ENCODE data around the gene TSEN34. TPM values are rescaled to one million over a fixed set of nuclear protein-coding genes. Genes with fewer than 3 reads are reported as not detected.

TSEN34 gene
- total RNA-seq, 1 experiment from 2014 or later: 32.0 TPM

DNA sequence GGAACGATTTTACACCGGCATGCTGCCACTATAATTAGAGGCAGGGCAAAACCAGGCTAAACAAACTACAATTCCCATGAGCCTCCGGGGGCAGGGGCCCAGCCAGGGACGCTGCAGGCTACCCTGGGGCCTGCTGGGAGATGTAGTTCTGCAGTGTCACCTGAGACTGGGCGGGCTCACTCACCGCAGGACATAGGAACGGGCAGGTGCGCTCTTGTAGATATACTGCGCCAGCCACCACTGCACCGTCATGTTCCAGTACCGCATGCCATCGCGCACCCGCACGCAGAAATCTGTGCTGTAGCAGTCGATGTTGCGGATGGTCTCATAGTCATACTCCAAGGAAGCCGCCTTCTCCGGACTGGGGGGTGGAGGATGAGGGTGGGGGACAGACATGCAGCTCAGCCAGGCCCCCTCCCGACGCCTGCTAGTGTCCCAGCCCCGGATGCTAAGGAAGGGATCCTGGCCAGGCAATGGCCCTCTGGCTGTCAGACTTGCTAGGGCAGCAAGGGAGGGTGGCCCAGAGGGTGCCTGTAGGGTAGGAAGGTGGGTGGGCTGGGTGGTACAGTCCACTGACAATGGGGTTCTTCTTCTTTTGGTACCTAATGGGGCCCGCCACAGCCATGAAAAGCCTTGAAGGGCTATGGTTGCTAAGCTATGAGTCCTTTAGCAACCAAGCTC lies 12.4 kb upstream of the TSEN34 start:
- peaks cover 20% of the 10 kb centered on the region for H3K36me3 Mint-ChIP-seq
- peak; percentile 78 for ATAC-seq

DNA sequence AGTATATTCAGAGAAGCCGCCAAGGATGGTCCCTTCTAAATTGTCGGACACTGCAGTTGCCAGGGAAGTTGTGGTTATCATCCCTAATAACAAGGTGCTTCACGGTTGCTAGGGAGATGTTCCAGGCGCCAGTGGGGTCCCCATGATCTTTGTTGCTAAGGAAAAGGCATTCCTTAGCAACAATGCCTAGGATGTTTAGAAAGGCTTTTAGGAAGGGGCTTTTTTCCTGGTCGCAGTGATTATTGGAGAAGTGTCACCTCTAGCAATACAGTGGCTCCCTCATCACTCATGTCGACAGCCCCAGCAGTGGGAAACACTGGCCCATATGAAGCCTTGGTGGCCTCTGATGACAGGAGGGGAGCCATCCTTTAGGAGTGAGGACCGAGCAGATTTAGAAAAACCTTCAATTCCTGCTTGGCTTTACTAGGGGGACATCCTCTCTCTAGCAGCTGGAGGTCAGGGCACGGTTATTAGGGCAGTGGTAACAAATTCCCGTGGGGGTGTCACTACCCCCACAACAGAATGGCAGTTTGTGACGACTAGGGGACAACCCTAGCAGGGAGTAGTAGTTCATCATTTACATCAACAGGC lies 11.8 kb upstream of the TSEN34 start:
- peaks cover 14% of the 10 kb centered on the region for H3K4me1 Mint-ChIP-seq
- H3K9me3 Mint-ChIP-seq: no peaks in the 10 kb centered on the region
- H3K27me3 Mint-ChIP-seq (ENCODE audit: low read depth): no peaks in the 10 kb centered on the region
- TF ChIP-seq, protein P1, sequence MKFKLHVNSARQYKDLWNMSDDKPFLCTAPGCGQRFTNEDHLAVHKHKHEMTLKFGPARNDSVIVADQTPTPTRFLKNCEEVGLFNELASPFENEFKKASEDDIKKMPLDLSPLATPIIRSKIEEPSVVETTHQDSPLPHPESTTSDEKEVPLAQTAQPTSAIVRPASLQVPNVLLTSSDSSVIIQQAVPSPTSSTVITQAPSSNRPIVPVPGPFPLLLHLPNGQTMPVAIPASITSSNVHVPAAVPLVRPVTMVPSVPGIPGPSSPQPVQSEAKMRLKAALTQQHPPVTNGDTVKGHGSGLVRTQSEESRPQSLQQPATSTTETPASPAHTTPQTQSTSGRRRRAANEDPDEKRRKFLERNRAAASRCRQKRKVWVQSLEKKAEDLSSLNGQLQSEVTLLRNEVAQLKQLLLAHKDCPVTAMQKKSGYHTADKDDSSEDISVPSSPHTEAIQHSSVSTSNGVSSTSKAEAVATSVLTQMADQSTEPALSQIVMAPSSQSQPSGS (CRISPR knock-in tag; IDR thresholded peaks at IDR 0.05; ENCODE audit: borderline replicate concordance, low read depth): no peak
- POLR2A ChIA-PET: interaction anchor here (0.8 to 1.3 kb wide), 4 partner anchors 10 to 138 kb away, joined by 3 to 13 read pairs (median 4); partner anchors contain the start of genes LENG1 and MBOAT7
- H3K36me3 Mint-ChIP-seq: peaks cover 26% of the 10 kb centered on the region
- no peak overlapping the region for H3K4me3 Mint-ChIP-seq
- DNase-seq (ENCODE audit: low spot score) (no peak), ATAC-seq (no peak)
- CTCF ChIA-PET: interaction anchor here (0.7 to 2.3 kb wide), 19 partner anchors 8 to 260 kb away, joined by 3 to 84 read pairs (median 4); partner anchors contain the start of genes CNOT3, MBOAT7, PRPF31 and TFPT
- H3K27ac Mint-ChIP-seq: peak overlapping the region; percentile 63

More for the DNA sequence above, 12.4 kb upstream of the TSEN34 start:
- TF ChIP-seq, protein P2, sequence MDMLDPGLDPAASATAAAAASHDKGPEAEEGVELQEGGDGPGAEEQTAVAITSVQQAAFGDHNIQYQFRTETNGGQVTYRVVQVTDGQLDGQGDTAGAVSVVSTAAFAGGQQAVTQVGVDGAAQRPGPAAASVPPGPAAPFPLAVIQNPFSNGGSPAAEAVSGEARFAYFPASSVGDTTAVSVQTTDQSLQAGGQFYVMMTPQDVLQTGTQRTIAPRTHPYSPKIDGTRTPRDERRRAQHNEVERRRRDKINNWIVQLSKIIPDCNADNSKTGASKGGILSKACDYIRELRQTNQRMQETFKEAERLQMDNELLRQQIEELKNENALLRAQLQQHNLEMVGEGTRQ (CRISPR knock-in tag; IDR thresholded peaks at IDR 0.05): peak; percentile 44; the same call in 1 of the 2 replicates
- TF ChIP-seq, protein P3, sequence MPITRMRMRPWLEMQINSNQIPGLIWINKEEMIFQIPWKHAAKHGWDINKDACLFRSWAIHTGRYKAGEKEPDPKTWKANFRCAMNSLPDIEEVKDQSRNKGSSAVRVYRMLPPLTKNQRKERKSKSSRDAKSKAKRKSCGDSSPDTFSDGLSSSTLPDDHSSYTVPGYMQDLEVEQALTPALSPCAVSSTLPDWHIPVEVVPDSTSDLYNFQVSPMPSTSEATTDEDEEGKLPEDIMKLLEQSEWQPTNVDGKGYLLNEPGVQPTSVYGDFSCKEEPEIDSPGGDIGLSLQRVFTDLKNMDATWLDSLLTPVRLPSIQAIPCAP (CRISPR knock-in tag; IDR thresholded peaks at IDR 0.05): no peak
- peak; percentile 46; the same call in 1 of the 2 replicates for TF ChIP-seq SP1 (CRISPR knock-in tag; conservative IDR thresholded peaks at IDR 0.05)
- no peak for TF ChIP-seq NR1H2 (CRISPR knock-in tag; IDR thresholded peaks at IDR 0.05)
- TF ChIP-seq, protein P4, sequence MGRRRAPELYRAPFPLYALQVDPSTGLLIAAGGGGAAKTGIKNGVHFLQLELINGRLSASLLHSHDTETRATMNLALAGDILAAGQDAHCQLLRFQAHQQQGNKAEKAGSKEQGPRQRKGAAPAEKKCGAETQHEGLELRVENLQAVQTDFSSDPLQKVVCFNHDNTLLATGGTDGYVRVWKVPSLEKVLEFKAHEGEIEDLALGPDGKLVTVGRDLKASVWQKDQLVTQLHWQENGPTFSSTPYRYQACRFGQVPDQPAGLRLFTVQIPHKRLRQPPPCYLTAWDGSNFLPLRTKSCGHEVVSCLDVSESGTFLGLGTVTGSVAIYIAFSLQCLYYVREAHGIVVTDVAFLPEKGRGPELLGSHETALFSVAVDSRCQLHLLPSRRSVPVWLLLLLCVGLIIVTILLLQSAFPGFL (CRISPR knock-in tag; IDR thresholded peaks at IDR 0.05; ENCODE audit: borderline replicate concordance): no peak
- 0 out of 2 replicates have a peak, but pooled peaks have one; percentile 43 for TF ChIP-seq FOXK1 (CRISPR knock-in tag; IDR thresholded peaks at IDR 0.05)
- 0 out of 2 replicates have a peak, but pooled peaks have one; percentile 56 for TF ChIP-seq FOXP1 (CRISPR knock-in tag; IDR thresholded peaks at IDR 0.05; ENCODE audit: borderline replicate concordance)
- no peaks in the 10 kb centered on the region for H3K27me3 Mint-ChIP-seq (ENCODE audit: low read depth)
- peak; percentile 81 for DNase-seq (ENCODE audit: low spot score)
- CTCF ChIA-PET: interaction anchor here (1.9 to 2.3 kb wide), 2 partner anchors 11 to 212 kb away, joined by 13 to 84 read pairs; partner anchors contain the start of genes MBOAT7 and TSEN34
- peaks cover 14% of the 10 kb centered on the region for H3K4me1 Mint-ChIP-seq
- H3K9me3 Mint-ChIP-seq: no peaks in the 10 kb centered on the region
- POLR2A ChIA-PET: no interaction called here
- no peak overlapping the region; the same call in 1 of the 2 replicates for H3K27ac Mint-ChIP-seq
- H3K4me3 Mint-ChIP-seq: no peak overlapping the region

DNA sequence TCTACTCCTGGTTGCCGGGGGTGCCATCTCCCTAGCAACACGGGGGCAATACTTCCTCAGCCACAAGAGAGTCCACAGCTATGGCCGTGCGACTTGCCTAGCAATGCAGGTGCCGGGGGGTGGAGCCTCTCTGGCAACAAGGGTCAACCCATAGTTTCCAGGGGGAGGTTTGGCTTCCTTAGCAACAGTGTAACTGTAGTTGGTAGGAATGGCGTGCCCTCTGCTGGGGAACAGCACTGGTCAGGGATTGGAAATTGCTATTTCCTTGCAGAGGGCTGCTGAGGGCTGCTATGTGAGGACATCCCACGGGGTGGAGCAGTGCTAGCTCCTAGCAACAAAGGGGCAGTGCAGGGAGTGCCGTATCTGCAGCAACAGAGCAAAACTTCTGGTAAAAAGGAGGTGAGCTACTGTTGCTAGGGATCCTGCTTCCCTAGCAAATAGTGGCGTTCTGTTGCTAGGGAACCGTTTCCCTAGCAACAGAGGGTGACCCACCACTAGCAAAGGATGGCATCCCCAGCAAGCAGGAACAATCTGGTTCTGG lies 11.1 kb upstream of the TSEN34 start:
- ChIA-PET POLR2A (interaction anchor here (0.8 to 1.3 kb wide), 4 partner anchors 9 to 137 kb away, joined by 3 to 13 read pairs (median 4); partner anchors contain the start of genes LENG1 and MBOAT7), CTCF (interaction anchor here (0.7 to 2.3 kb wide), 20 partner anchors 9 to 259 kb away, joined by 3 to 84 read pairs (median 4); partner anchors contain the start of genes CNOT3, MBOAT7, PRPF31 and TFPT)
- H3K4me3 Mint-ChIP-seq: no peak overlapping the region
- TF ChIP-seq, protein P5, sequence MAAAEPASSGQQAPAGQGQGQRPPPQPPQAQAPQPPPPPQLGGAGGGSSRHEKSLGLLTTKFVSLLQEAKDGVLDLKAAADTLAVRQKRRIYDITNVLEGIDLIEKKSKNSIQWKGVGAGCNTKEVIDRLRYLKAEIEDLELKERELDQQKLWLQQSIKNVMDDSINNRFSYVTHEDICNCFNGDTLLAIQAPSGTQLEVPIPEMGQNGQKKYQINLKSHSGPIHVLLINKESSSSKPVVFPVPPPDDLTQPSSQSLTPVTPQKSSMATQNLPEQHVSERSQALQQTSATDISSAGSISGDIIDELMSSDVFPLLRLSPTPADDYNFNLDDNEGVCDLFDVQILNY (CRISPR knock-in tag; IDR thresholded peaks at IDR 0.05): 0 out of 2 replicates have a peak, but pooled peaks have one; percentile 34
- TF ChIP-seq RELA (CRISPR knock-in tag; IDR thresholded peaks at IDR 0.05; ENCODE audit: borderline replicate concordance) (no peak), NR3C1 (CRISPR knock-in tag; conservative IDR thresholded peaks at IDR 0.05; ENCODE audit: low read depth) (no peak), FOXP1 (CRISPR knock-in tag; IDR thresholded peaks at IDR 0.05; ENCODE audit: borderline replicate concordance) (no peak), ZNF396 (CRISPR knock-in tag; IDR thresholded peaks at IDR 0.05; ENCODE audit: borderline replicate concordance) (no peak), NR1H2 (CRISPR knock-in tag; IDR thresholded peaks at IDR 0.05) (no peak), ETV6 (CRISPR knock-in tag; IDR thresholded peaks at IDR 0.05) (0 out of 2 replicates have a peak, but pooled peaks have one; percentile 40), FOXK1 (CRISPR knock-in tag; IDR thresholded peaks at IDR 0.05) (peak; percentile 64; the same call in 1 of the 2 replicates), GTF2I (CRISPR knock-in tag; conservative IDR thresholded peaks at IDR 0.05) (no peak), ZNF219 (CRISPR knock-in tag; IDR thresholded peaks at IDR 0.05; ENCODE audit: borderline replicate concordance) (no peak)
- TF ChIP-seq, protein P6, sequence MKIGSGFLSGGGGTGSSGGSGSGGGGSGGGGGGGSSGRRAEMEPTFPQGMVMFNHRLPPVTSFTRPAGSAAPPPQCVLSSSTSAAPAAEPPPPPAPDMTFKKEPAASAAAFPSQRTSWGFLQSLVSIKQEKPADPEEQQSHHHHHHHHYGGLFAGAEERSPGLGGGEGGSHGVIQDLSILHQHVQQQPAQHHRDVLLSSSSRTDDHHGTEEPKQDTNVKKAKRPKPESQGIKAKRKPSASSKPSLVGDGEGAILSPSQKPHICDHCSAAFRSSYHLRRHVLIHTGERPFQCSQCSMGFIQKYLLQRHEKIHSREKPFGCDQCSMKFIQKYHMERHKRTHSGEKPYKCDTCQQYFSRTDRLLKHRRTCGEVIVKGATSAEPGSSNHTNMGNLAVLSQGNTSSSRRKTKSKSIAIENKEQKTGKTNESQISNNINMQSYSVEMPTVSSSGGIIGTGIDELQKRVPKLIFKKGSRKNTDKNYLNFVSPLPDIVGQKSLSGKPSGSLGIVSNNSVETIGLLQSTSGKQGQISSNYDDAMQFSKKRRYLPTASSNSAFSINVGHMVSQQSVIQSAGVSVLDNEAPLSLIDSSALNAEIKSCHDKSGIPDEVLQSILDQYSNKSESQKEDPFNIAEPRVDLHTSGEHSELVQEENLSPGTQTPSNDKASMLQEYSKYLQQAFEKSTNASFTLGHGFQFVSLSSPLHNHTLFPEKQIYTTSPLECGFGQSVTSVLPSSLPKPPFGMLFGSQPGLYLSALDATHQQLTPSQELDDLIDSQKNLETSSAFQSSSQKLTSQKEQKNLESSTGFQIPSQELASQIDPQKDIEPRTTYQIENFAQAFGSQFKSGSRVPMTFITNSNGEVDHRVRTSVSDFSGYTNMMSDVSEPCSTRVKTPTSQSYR (CRISPR knock-in tag; IDR thresholded peaks at IDR 0.05): no peak
- TF ChIP-seq, protein P3 (CRISPR knock-in tag; IDR thresholded peaks at IDR 0.05): no peak
- TF ChIP-seq, protein P2 (CRISPR knock-in tag; IDR thresholded peaks at IDR 0.05): no peak

More for the DNA sequence above, 11.1 kb upstream of the TSEN34 start:
- peaks cover 26% of the 10 kb centered on the region for H3K36me3 Mint-ChIP-seq
- H3K9me3 Mint-ChIP-seq: no peaks in the 10 kb centered on the region
- H3K27me3 Mint-ChIP-seq (ENCODE audit: low read depth): no peaks in the 10 kb centered on the region
- ATAC-seq: peak; percentile 95
- H3K4me1 Mint-ChIP-seq: peaks cover 14% of the 10 kb centered on the region
- peak overlapping the region; percentile 63 for H3K27ac Mint-ChIP-seq
- DNase-seq (ENCODE audit: low spot score): peak; percentile 94
